Heart right ventricle (tissue), 16 donors: ENCODE data around the gene CASP8. TPM values are rescaled to one million over a fixed set of nuclear protein-coding genes. Genes with fewer than 3 reads are reported as not detected.

Experiments used
- ATAC-seq, 8 donors: fragments of 200-7000 bp; cut with Tn5 transposase; one replicate each; pipeline ENCODE4 v1.9.1; 2020; ENCODE audit warnings: mild to moderate bottlenecking in 8 of 8, moderate library complexity in 8 of 8, moderate number of reproducible peaks in 1 of 8
- DNase-seq, 2 donors: peaks; one replicate each; pipeline ENCODE4 v3.0.0-alpha.2; 2020
- H3K27ac ChIP-seq, 10 donors: fragments of 200-600 bp; sonication (generic) in 2 of 10; one replicate each; pipeline versions ENCODE4 v1.5.0 to v1.8.0; 2020 to 2022; ENCODE audit warnings: mild to moderate bottlenecking in 3 of 10
- H3K27me3 ChIP-seq, 7 donors: fragments of 200-600 bp; one replicate each; pipeline ENCODE4 v1.8.0; 2021 to 2022; ENCODE audit warnings: mild to moderate bottlenecking in 2 of 7
- H3K36me3 ChIP-seq, 9 donors: fragments of 200-600 bp; sonication (generic) in 1 of 9; one replicate each; pipeline versions ENCODE4 v1.5.0 to v1.8.0; 2020 to 2022; ENCODE audit warnings: mild to moderate bottlenecking in 2 of 9
- H3K4me1 ChIP-seq, 9 donors: fragments of 200-600 bp; sonication (generic) in 1 of 9; one replicate each; pipeline versions ENCODE4 v1.5.0 to v1.8.0; 2020 to 2022; ENCODE audit warnings: mild to moderate bottlenecking in 4 of 9
- H3K4me3 ChIP-seq, 10 donors: fragments of 200-600 bp; sonication (generic) in 2 of 10; one replicate each; pipeline versions ENCODE4 v1.5.0 to v1.8.0; 2020 to 2022; ENCODE audit warnings: mild to moderate bottlenecking in 7 of 10, moderate library complexity in 2 of 10
- H3K9me3 ChIP-seq, 11 donors: fragments of 200-600 bp in 10 of 11; sonication (generic) in 2 of 11; one replicate each; pipeline versions ENCODE4 v1.5.0 to v1.8.0; 2013 to 2022; ENCODE audit warnings: mild to moderate bottlenecking in 2 of 11, control low read depth in 1 of 11, moderate library complexity in 1 of 11
- CTCF ChIP-seq, 9 donors: fragments of 200-600 bp; sonication (generic) in 2 of 9; IDR thresholded peaks; one replicate each; pipeline versions ENCODE4 v1.5.0 to v1.8.0; 2021 to 2022; ENCODE audit warnings: antibody characterized with exemption in 9 of 9, mild to moderate bottlenecking in 5 of 9, moderate library complexity in 1 of 9
- WGBS, 2 donors: extraction: QIAGEN DNeasy Blood & Tissue Kit; methylation state at CpG; one replicate each; pipeline ENCODE4 v1.1.7; 2013; ENCODE audit warnings: inconsistent platforms in 1 of 2; 5-methylcytosine and 5-hydroxymethylcytosine counted together
- intact Hi-C, 10 donors: fragments of 100-400 bp; cut with DNase I; formaldehyde crosslinking; loops; one replicate each; pipeline versions ENCODE4 v1.11.1 to v1.14.2; 2022
- polyA plus RNA-seq, 2 donors: library from polyadenylated mRNA; stranded (reverse); fragments of 200-250 nt; gene quantifications; one replicate each; pipeline ENCODE4 v1.2.3, GENCODE V29; 2013
- total RNA-seq, 10 donors: library from RNA; stranded (reverse); fragmentation: NEBNext Ultra II Directional in 3 of 10; extraction: Animal tissue kit (Norgen Biotek cat#: 25700) in 3 of 10; gene quantifications; one replicate each; pipeline versions ENCODE4 v1.2.1 to v1.2.4, GENCODE V29; 2021 to 2023
- donor health status: Arrhythmogenic right ventricular cardiomyopathy.
- donor health status: ischemic (EF 13 %, LVEDD 7.1; RV severe dilation, severe dysfunction).
- donor health status: healthy with polysubstance abuse.
- donor health status: DM: no; HTN: yes; CAD: no.
- donor health status: DM: no; HTN: no; CAD: no.
- donor health status: ischemic (EF 25% LVEDD 6.9; RV normal size, moderate dysfunction).
- donor health status: ischemic (EF 25% LVEDD 5.7; RV mildly dilated, moderate dysfunction).
- donor health status: healthy.
- donor health status: DM: yes; HTN: yes; CAD: no.
- donor health status: Ischemic cardiomyopathy.
- donor health status: ischemic (EF 35%, LVEDD 5.7; RV mildly dilated, moderate dysfunction).
- donor health status: nonischemic (EF 11% LVEDD 7.7; RV severe dilation, severe dysfunction).
- donor health status: DM: yes; HTN: yes; CAD: no.
- donor health status: PGD.
- donor health status: ischemic (EF 29% LVEDD 5.4; RV normal size, mild dysfunction).
- donor health status: nonischemic (EF 23%, LVEDD 6.1; RV moderate dilation, normal function).

The CASP8 gene
- total and polyA plus RNA-seq, 12 donors, result 2.0 to 10.1 (median 3.4) TPM

GRCh38 chr2:201308914-201309313 lies 48.6 kb downstream of the CASP8 start:
- no peak for TF ChIP-seq CTCF (IDR thresholded peaks at IDR 0.05)
- H3K4me3 ChIP-seq, result no peak overlapping the region
- H3K4me1 ChIP-seq, result peaks cover 0 to 7% (median 0%) of the 10 kb centered on the region in 9 donors
- WGBS, 2 donors, result 95 to 97% methylated on average over 3 of the region's 3 CpGs
- H3K27me3 ChIP-seq, result no peaks in the 10 kb centered on the region
- DNase-seq (no peak), ATAC-seq (no peak)
- intact Hi-C loops, result no loop called here
- H3K27ac ChIP-seq, result no peak overlapping the region
- peaks cover 0 to 43% (median 0%) of the 10 kb centered on the region in 9 donors for H3K36me3 ChIP-seq
- peaks cover 0 to 11% (median 3%) of the 10 kb centered on the region in 11 donors for H3K9me3 ChIP-seq

GRCh38 chr2:201313362-201313761 lies 53.0 kb downstream of the CASP8 start:
- H3K4me3 ChIP-seq, result no peak overlapping the region
- H3K36me3 ChIP-seq, result peaks cover 0 to 19% (median 0%) of the 10 kb centered on the region in 9 donors
- no peaks in the 10 kb centered on the region for H3K27me3 ChIP-seq
- no peak for ATAC-seq
- intact Hi-C loops, result no loop called here
- DNase-seq, result no peak
- 75 to 86% methylated on average over 5 of the region's 5 CpGs for WGBS, 2 donors
- H3K4me1 ChIP-seq, result no peaks in the 10 kb centered on the region
- no peak for TF ChIP-seq CTCF (IDR thresholded peaks at IDR 0.05)
- H3K27ac ChIP-seq, result no peak overlapping the region
- H3K9me3 ChIP-seq, result peaks cover 0 to 17% (median 0%) of the 10 kb centered on the region in 11 donors

- H3K9me3 ChIP-seq, result peaks cover 0 to 48% (median 9%) of the 10 kb centered on the region in 11 donors
- DNase-seq, result no peak
- no peak for TF ChIP-seq CTCF (IDR thresholded peaks at IDR 0.05)
- no peak for ATAC-seq
- H3K27ac ChIP-seq, result no peak overlapping the region
- intact Hi-C loops, result no loop called here
- H3K4me1 ChIP-seq, result no peaks in the 10 kb centered on the region
- 47 to 72% methylated on average over 2 of the region's 2 CpGs for WGBS, 2 donors
- H3K4me3 ChIP-seq, result no peak overlapping the region
- H3K36me3 ChIP-seq, result peaks cover 0 to 27% (median 0%) of the 10 kb centered on the region in 9 donors
- H3K27me3 ChIP-seq, result no peaks in the 10 kb centered on the region
Measured at GRCh38 chr2:201319511-201319910, 59.2 kb downstream of the CASP8 start.

GRCh38 chr2:201320257-201320656 lies 59.9 kb downstream of the CASP8 start:
- WGBS, 2 donors, result 81 to 86% methylated on average over 4 of the region's 4 CpGs
- no peak for TF ChIP-seq CTCF (IDR thresholded peaks at IDR 0.05)
- H3K4me1 ChIP-seq, result no peaks in the 10 kb centered on the region
- no peak overlapping the region for H3K4me3 ChIP-seq
- no peaks in the 10 kb centered on the region for H3K27me3 ChIP-seq
- peaks cover 0 to 45% (median 9%) of the 10 kb centered on the region in 11 donors for H3K9me3 ChIP-seq
- ATAC-seq, result no peak
- no peak for DNase-seq
- intact Hi-C loops, result no loop called here
- peaks cover 0 to 27% (median 0%) of the 10 kb centered on the region in 9 donors for H3K36me3 ChIP-seq
- H3K27ac ChIP-seq, result no peak overlapping the region
